DND-41 (cell line): ENCODE results near the gene SMARCA5.

Experiments
- CTCF ChIP-seq: IDR thresholded peaks from 2 replicates; pipeline ENCODE4 v1.5.1; 2012; ENCODE audit warnings: borderline replicate concordance, low read length, moderate library complexity, mild to moderate bottlenecking; ENCODE audit not compliant: poor library complexity, severe bottlenecking; ENCODE audit errors: extremely low read depth
- EZH2 ChIP-seq: IDR thresholded peaks from 3 replicates; pipeline ENCODE4 v1.6.1; 2012; ENCODE audit warnings: borderline replicate concordance, low read depth, mild to moderate bottlenecking, moderate library complexity, low read length, inconsistent platforms; ENCODE audit not compliant: severe bottlenecking

- TF ChIP-seq CTCF (no peak), EZH2 (no peak)
Measured at GRCh38 chr4:143549928-143550327, 36.4 kb downstream of the SMARCA5 start.
